Large intestine (tissue), 3 donors: ENCODE results near the gene FRY. TPM values are rescaled to one million over a fixed set of nuclear protein-coding genes. Genes with fewer than 3 reads are reported as not detected.
"Not testable (repeated sequence)": the region's sequence is repeated elsewhere in the genome, so short reads cannot be mapped to it uniquely, and the experiment has no call there.

Source experiments
- DNase-seq, 2 donors: peaks; one replicate each; pipeline versions ENCODE4 v3.0.0 to v3.0.0-alpha.2; 2013
- H3K27ac ChIP-seq: one replicate; pipeline ENCODE4 v1.5.1; 2013; ENCODE audit warnings: low read length
- H3K27me3 ChIP-seq: 2 replicates; pipeline ENCODE4 v1.6.1; 2013; ENCODE audit warnings: low read length; ENCODE audit not compliant: control insufficient read depth, insufficient read depth
- H3K36me3 ChIP-seq: 2 replicates; pipeline ENCODE4 v1.6.1; 2013; ENCODE audit warnings: low read length; ENCODE audit not compliant: control insufficient read depth, insufficient read depth
- H3K4me1 ChIP-seq: one replicate; pipeline ENCODE4 v1.6.1; 2013; ENCODE audit warnings: low read length; ENCODE audit not compliant: control insufficient read depth, insufficient read depth
- H3K4me3 ChIP-seq: one replicate; pipeline ENCODE4 v1.5.1; 2013; ENCODE audit warnings: low read length
- H3K9me3 ChIP-seq: one replicate; pipeline ENCODE4 v1.6.1; 2013; ENCODE audit warnings: mild to moderate bottlenecking, low read depth, low read length, moderate library complexity; ENCODE audit not compliant: control insufficient read depth
- WGBS: methylation state at CpG from one replicate; pipeline ENCODE4 v1.1.5; 2013; ENCODE audit warnings: low lambda C conversion rate; ENCODE audit not compliant: insufficient coverage; 5-methylcytosine and 5-hydroxymethylcytosine counted together
- polyA plus RNA-seq: library from polyadenylated mRNA; unstranded; fragments of 120-200 nt; gene quantifications from one replicate; pipeline ENCODE4 v1.2.1, GENCODE V29; 2013

The FRY gene
- polyA plus RNA-seq, 1 donor, result 12.4 TPM

DNA sequence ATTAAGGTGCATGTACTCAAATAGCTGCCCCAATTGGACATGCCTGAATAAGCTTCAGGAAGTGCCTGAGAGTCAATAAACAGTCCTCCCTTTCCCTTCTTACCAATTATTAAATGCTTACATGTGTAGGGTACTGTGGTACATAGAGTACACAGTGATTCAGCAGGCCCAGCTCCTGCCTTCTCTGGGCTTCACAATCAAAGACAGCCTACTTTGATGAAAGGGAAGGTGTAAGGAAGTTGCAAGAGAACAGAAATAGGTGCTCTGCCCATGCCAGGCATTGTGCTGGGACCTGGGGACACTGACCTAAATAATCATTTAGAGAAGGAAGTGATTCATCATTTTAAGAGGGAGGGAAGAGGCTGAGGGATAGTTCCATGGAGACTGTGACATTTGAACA is 17.2 kb downstream of the FRY start:
- Histone ChIP-seq H3K36me3 (no peaks in the 10 kb centered on the region), H3K9me3 (no peaks in the 10 kb centered on the region), H3K4me1 (peaks cover 9% of the 10 kb centered on the region), H3K27me3 (no peaks in the 10 kb centered on the region), H3K4me3 (no peak overlapping the region), H3K27ac (no peak overlapping the region)
- no peak for DNase-seq

DNA sequence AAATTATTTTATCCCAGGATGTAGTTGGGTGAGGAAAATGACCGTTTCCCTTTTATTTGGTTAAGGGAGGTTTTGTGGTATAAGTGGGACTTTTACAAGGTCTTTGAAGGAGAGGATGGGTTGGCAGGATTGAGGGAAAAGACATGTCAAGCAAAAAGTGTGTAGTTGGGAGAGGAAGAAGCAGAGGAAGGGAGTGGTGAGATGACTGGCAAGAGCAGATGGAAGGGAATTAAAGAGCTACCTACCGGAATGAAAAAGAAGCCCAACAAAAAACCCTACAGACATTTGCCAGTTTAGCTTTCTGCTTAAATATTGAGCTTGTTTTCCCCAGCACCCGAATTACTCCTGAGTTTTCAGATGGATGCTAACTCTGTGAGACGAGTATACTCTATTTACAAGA is 19.6 kb downstream of the FRY start:
- peaks cover 2% of the 10 kb centered on the region for H3K4me1 ChIP-seq
- H3K9me3 ChIP-seq, result no peaks in the 10 kb centered on the region
- DNase-seq, result no peak
- no CpG with 5 or more reads among the region's 4 CpGs for WGBS
- H3K27ac ChIP-seq, result no peak overlapping the region
- H3K27me3 ChIP-seq, result no peaks in the 10 kb centered on the region
- H3K36me3 ChIP-seq, result no peaks in the 10 kb centered on the region
- no peak overlapping the region for H3K4me3 ChIP-seq

DNA sequence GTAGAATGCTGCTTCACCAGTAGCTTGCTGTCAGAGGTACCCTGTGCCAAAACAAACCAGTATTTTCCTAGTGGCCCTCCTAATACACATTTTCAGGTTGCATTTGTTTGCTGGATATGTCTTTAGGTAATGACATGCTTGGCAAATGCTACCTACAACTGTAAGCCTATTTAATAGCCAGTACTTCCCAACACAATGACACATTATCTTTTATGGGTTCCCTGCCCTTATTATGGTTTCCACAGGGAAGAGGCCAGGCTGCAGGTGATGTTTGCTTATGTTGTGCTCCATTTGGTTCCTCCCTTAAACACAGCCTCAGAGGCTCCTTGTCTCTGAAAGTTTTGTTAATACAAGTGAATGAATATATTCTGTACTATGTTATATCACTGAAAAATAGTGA is 24.7 kb downstream of the FRY start:
- DNase-seq, result peak in 1 of 2 donors; percentile 58
- Histone ChIP-seq H3K27ac (no peak overlapping the region), H3K4me1 (peaks cover 14% of the 10 kb centered on the region), H3K27me3 (no peaks in the 10 kb centered on the region), H3K36me3 (no peaks in the 10 kb centered on the region), H3K9me3 (no peaks in the 10 kb centered on the region), H3K4me3 (no peak overlapping the region)

DNA sequence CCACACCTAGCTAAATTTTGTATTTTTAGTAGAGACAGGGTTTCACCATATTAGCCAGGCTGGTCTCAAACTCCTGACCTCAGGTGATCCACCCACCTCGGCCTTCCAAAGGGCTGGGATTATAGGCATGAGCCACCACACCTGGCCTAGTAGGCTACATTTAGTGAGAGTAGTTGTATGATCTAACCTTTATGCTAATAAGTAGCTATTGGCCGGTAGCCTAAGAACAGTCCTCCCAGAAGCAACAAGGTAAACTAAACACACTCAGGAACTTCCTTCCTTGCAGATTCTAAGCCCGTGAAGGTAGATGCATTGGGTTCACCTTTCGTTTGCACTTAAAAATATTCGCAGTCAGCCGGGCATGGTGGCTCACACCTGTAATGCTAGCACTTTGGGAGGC is 25.8 kb downstream of the FRY start:
- H3K27ac ChIP-seq, result not testable (repeated sequence)

DNA sequence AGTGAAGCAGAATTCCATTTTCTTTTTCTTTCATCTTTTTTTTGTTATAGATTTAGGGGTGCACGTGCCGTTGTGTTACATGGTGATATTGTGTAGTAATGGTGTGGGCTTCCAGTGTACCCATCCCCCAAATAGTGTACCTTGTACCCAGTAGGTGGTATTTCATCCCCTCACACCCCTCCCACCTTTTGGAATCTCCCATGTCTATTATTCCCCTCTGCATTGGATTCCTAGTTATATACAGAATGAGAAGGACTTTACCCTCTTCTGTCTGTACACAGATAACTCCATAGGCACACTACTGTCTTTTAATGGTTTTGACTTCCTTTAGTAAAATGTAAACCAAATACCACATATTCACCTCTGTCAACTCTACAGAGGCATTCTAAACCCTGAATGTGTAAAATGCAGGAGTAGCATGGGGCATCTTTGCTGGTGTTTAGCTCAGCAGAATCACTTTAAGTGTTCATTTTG is 28.0 kb downstream of the FRY start:
- WGBS, result no CpG with 5 or more reads among the region's 2 CpGs
- H3K9me3 ChIP-seq, result no peaks in the 10 kb centered on the region
- peaks cover 14% of the 10 kb centered on the region for H3K4me1 ChIP-seq
- H3K4me3 ChIP-seq, result no peak overlapping the region
- no peaks in the 10 kb centered on the region for H3K36me3 ChIP-seq
- H3K27me3 ChIP-seq, result no peaks in the 10 kb centered on the region
- DNase-seq, result peak in 1 of 2 donors; percentile 69
- H3K27ac ChIP-seq, result peak overlapping the region; percentile 23

More for the DNA sequence above, 25.8 kb downstream of the FRY start:
- not testable (repeated sequence) for DNase-seq, H3K36me3 ChIP-seq, H3K4me3 ChIP-seq, H3K9me3 ChIP-seq, H3K27me3 ChIP-seq
- no CpG with 5 or more reads among the region's 6 CpGs for WGBS
- peaks cover 14% of the 10 kb centered on the region for H3K4me1 ChIP-seq

DNA sequence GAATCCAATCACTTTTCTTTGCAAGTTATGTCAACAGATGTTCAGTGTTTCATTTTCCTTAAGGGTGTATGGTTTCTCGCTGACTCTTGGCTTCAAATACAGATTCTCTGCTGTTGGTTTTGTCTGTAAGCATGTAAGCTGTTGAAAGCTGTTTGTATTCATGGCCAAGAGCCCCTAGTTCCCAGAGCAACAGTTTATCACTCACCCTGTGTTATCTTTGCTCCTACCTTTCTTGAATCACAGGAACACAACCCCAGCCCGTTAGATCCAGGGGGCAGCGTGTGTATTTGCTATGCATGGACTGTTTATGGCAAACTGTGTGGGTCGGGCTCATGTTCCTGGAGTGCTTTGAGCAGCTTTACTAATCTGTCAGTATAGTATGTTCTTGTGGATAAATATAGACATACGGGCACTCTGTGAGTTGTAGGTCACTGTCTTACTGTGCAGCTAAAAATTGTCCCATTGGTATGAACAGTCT is 28.9 kb downstream of the FRY start:
- no CpG with 5 or more reads among the region's 5 CpGs for WGBS
- Histone ChIP-seq H3K4me3 (no peak overlapping the region), H3K9me3 (no peaks in the 10 kb centered on the region), H3K4me1 (peaks cover 14% of the 10 kb centered on the region), H3K27ac (peak overlapping the region; percentile 23), H3K27me3 (no peaks in the 10 kb centered on the region), H3K36me3 (no peaks in the 10 kb centered on the region)
- peak in 1 of 2 donors; percentile 13 for DNase-seq

DNA sequence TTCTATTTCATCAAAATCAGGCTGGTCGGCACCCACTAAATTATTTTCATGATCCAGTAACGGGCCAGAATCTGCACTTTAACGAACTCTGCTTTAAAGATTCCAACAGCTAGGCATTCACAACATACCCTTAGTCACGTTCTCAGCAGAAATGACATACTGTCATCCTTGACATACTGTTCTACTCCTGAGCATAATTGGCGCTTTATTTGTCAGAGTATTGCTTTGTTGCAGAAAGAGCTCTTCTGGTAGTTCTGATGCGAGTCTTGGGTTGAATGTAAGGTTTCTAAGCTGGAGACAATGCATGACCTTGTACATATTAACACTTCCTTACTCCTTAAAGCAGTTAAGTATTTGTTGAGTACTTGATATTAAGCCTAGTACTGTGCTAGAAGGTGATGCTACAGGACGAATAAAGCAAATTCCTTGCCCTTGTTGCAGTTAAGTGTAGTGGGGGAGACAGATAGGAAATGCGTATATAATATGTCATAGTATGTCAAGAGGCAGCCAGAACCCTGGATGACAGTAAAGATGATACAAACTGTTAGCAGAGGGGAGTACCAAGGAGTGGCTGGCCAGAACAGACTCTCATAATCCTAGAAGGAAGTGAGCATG is 32.2 kb downstream of the FRY start:
- no peaks in the 10 kb centered on the region for H3K36me3 ChIP-seq
- H3K9me3 ChIP-seq, result no peaks in the 10 kb centered on the region
- no peak overlapping the region for H3K27ac ChIP-seq
- no CpG with 5 or more reads among the region's 8 CpGs for WGBS
- no peak overlapping the region for H3K4me3 ChIP-seq
- H3K4me1 ChIP-seq, result peaks cover 14% of the 10 kb centered on the region
- no peaks in the 10 kb centered on the region for H3K27me3 ChIP-seq
- no peak for DNase-seq

DNA sequence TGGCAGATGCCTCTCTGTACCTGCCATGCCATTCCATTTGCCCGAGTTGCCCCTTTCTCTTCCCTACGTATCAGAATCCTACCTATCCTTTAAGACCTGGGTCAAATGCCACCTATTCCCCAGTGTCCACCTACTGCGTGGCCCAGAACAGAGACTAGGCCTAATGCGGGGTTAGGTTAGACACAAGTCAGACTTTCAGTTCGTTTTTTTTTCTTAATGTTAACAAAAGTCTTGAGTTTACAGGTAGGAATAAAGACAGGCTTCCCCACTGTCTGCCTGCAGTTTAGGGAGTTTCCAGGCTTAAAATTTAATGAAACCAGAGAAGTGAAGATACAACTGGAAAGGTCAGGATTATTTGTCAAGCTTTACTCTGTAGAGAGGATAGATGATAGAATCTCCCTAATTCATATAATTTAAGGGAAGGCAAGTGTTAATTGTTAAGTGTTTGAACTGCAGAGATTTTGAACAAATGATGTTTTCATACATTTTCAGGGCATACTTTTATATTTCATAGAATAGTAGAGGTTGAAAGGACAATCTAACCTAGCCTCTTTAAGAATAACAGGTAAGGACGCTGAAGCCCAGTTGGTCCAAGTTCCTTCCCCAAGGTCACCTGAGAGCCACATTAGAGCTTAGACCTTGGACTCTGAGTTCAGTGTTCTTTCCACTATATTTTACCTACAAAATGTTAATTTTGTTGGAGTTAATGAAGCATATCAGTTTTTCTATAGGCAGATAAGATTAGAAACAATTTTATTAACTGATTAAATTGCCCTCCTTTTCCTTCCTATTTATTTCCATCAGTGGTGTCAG is 35.8 kb downstream of the FRY start:
- Histone ChIP-seq H3K9me3 (no peaks in the 10 kb centered on the region), H3K36me3 (no peaks in the 10 kb centered on the region), H3K27me3 (no peaks in the 10 kb centered on the region), H3K4me1 (no peaks in the 10 kb centered on the region), H3K4me3 (no peak overlapping the region), H3K27ac (no peak overlapping the region)
- no peak for DNase-seq
- 90% methylated on average over 3 of the region's 6 CpGs for WGBS

DNA sequence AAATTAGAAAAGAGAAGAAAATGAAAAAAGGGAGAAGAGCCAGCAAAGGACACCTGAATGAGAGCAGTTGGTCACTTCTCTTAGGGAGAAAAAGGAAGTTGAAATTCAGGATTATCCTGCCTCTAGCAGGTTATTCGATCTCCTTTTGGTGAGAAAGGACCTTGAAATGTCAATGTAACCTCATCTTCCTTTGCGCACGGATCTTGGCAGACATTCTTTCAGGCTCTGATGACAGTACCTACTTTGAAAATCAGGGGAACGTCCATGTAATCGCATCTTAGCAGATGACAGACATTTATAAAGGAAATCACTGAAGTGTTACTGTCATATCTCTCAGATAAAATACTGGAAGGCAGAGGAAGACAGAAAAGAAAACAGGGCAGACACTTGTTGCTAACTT is 36.7 kb downstream of the FRY start:
- Histone ChIP-seq H3K27ac (no peak overlapping the region), H3K36me3 (no peaks in the 10 kb centered on the region), H3K4me1 (no peaks in the 10 kb centered on the region), H3K4me3 (no peak overlapping the region), H3K9me3 (no peaks in the 10 kb centered on the region), H3K27me3 (no peaks in the 10 kb centered on the region)
- no peak for DNase-seq
- WGBS, result 100% methylated on average over 2 of the region's 5 CpGs

DNA sequence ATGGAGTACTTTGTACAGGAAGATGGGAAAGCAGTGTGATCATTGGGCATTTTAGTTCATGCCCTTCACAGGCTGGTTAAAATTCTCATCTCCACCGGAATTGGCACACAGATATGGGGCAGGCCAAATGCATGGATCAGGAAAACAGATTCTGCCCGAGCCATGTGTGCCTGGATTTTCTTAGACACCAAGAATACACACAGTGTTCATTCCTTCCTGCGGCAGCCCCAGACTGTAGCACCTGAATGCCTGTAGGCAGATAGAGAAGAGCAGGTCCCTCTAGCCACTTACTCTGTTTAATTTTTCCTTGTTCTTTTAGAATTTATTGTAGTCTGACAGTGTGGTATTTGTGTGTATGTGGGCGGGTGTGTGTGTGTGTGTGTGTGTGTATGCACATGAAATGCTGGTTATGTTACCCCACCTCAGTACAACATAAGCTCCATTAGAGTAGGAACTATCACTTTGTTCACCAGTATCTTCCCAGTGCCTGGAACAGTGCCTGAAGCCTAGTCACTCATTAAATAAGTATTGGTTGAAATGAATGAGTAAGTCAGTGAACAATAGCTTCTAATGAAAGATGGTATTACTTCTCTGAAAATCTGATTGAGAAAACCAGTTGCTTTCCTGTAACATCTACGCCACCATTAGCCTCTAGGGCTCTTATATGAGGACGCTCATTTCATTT is 41.7 kb downstream of the FRY start:
- Histone ChIP-seq H3K27ac (no peak overlapping the region), H3K27me3 (no peaks in the 10 kb centered on the region), H3K4me1 (peaks cover 4% of the 10 kb centered on the region), H3K36me3 (no peaks in the 10 kb centered on the region), H3K9me3 (no peaks in the 10 kb centered on the region), H3K4me3 (no peak overlapping the region)
- WGBS, result no CpG with 5 or more reads among the region's 6 CpGs
- no peak for DNase-seq
